ENCODE data around the gene GOLT1A. TPM values are rescaled to one million over a fixed set of nuclear protein-coding genes. Genes with fewer than 3 reads are reported as not detected.

Gene GOLT1A
- polyA plus RNA-seq, 2 of the 4 experiments (the other 2 are of a cell fraction), result 1.8 to 6.4 TPM

- TF ChIP-seq RARB (CRISPR knock-in tag; IDR thresholded peaks at IDR 0.05) (no peak), TP53 (CRISPR knock-in tag; IDR thresholded peaks at IDR 0.05) (no peak), TFCP2L1 (CRISPR knock-in tag; IDR thresholded peaks at IDR 0.05) (no peak), BCL3 (IDR thresholded peaks at IDR 0.05) (no peak), HOXB5 (CRISPR knock-in tag; IDR thresholded peaks at IDR 0.05) (no peak)
Observed at GRCh38 chr1:204199579-204199978, 14.2 kb downstream of the GOLT1A start (continued).

GRCh38 chr1:204198348-204199340 lies 15.1 kb downstream of the GOLT1A start:
- DNase-seq (ENCODE audit: low read depth in 1 of 2, low spot score in 1 of 2) (peak; percentile 44 to 49), ATAC-seq (peak; percentile 57 to 59), FAIRE-seq (no peak)
- H3K4me3 ChIP-seq, result no peak overlapping the region
- WGBS (ENCODE audit: missing lambda C conversion rate), result 60% methylated on average over 18 of the region's 18 CpGs
- TF ChIP-seq MYC (IDR thresholded peaks at IDR 0.05; ENCODE audit: borderline replicate concordance, low read length), result no peak
- TF ChIP-seq RAD21 (conservative IDR thresholded peaks at IDR 0.05 in 1 of 2, IDR thresholded peaks at IDR 0.05 in 1 of 2), result peak; percentile 16 to 34; a peak in 3 of 5 replicates
- 0 out of 3 replicates have a peak, but pooled peaks have one; percentile 17 for TF ChIP-seq SMC3 (IDR thresholded peaks at IDR 0.05)
- TF ChIP-seq FOSB (CRISPR knock-in tag; IDR thresholded peaks at IDR 0.05), result no peak
- TF ChIP-seq, protein P1, sequence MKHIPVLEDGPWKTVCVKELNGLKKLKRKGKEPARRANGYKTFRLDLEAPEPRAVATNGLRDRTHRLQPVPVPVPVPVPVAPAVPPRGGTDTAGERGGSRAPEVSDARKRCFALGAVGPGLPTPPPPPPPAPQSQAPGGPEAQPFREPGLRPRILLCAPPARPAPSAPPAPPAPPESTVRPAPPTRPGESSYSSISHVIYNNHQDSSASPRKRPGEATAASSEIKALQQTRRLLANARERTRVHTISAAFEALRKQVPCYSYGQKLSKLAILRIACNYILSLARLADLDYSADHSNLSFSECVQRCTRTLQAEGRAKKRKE (CRISPR knock-in tag; IDR thresholded peaks at IDR 0.05; ENCODE audit: low read depth), result no peak
- TF ChIP-seq TP53 (CRISPR knock-in tag; IDR thresholded peaks at IDR 0.05), result no peak
- no peak for TF ChIP-seq ELK1 (IDR thresholded peaks at IDR 0.05; ENCODE audit: low read depth, low read length)
- no peak for TF ChIP-seq EHF (CRISPR knock-in tag; IDR thresholded peaks at IDR 0.05)
- peak; percentile 12; the same call in 1 of the 3 replicates for TF ChIP-seq CTCF (IDR thresholded peaks at IDR 0.05)
- no peak for TF ChIP-seq CBX8 (IDR thresholded peaks at IDR 0.05)
- no peak for TF ChIP-seq ESRRA (IDR thresholded peaks at IDR 0.05; ENCODE audit: borderline replicate concordance, low read length)
- TF ChIP-seq FOSL2 (IDR thresholded peaks at IDR 0.05), result no peak
- TF ChIP-seq FOSL2 (CRISPR knock-in tag; IDR thresholded peaks at IDR 0.05), result 0 out of 2 replicates have a peak, but pooled peaks have one; percentile 6
- no peak for TF ChIP-seq RARB (CRISPR knock-in tag; IDR thresholded peaks at IDR 0.05)
- no peak for TF ChIP-seq FOXS1 (CRISPR knock-in tag; IDR thresholded peaks at IDR 0.05)
- TF ChIP-seq ZNF302 (CRISPR knock-in tag; IDR thresholded peaks at IDR 0.05), result no peak
- no peak for TF ChIP-seq CBX2 (IDR thresholded peaks at IDR 0.05; ENCODE audit: borderline replicate concordance, low read depth)
- POLR2A ChIA-PET, result no interaction called here
- H3K4me2 ChIP-seq, result no peak overlapping the region
- peaks cover 5% of the 10 kb centered on the region; the same call in 2 of the 3 replicates for H3K4me1 ChIP-seq
- CTCF ChIA-PET, result interaction anchor here (0.5 to 4.5 kb wide), 19 partner anchors 8 to 871 kb away, joined by 3 to 53 read pairs (median 3); partner anchors contain the start of genes GOLT1A and REN
- H3K27ac ChIP-seq, result 0 out of 6 replicates have a peak overlapping the region, but pooled peaks of 1 of the 2 experiments have one; percentile 18
- H3K9me3 ChIP-seq, result no peaks in the 10 kb centered on the region

Data from A549 (cell line).